HG02884 (cell line): ENCODE data around the gene MLXIP.
"Not testable (repeated sequence)": the region's sequence is repeated elsewhere in the genome, so short reads cannot be mapped to it uniquely, and the experiment has no call there.

Experiments
- ATAC-seq: cut with Tn5 transposase; IDR thresholded peaks from one replicate; pipeline ENCODE4 v1.9.1; 2021; ENCODE audit warnings: mild to moderate bottlenecking, moderate library complexity; ENCODE audit not compliant: unreplicated experiment

Gene MLXIP

DNA sequence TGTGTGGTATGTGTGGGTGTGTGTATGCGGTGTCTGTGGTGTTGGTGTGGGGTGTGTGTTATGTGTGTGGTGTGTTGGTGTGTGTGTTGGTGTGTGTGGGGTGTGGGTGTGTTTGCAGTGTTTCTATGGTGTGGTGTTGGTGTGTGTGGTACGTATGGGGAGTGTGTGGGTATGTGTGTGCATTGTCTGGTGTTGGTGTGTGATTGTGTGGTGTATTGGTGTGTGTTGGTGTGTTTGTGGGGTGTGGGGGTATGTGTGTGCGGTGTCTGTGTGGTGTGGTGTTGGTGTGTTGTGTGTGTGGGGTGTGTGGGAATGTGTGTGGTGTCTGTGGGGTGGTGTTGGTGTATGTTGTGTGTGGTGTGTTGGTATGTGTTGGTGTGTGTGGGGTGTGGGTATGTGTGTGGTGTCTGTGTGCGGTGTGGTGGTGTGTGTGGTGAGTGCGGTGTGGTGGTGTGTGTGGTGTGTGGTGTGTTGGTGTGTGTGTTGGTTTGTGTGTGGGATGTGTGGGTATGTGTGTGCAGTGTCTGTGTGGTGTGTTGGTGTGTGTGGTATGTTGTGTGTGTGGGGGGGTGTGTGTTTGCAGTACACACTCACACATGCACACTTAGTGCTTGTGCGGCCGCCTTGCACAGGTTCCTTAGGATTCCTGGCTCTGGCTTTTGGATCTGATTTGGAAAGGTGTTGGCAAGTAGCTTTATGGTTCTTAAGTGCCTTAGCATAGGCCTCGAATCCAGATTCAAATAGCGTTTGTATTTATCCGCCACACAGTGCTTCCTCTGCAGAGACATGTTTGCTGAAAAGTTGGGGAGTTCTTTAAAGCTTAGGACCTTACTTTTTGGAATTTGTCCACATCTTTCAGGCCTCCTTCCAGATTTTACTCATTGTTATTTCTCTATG, 16.4 kb downstream of the MLXIP start:
- ATAC-seq = no peak

DNA sequence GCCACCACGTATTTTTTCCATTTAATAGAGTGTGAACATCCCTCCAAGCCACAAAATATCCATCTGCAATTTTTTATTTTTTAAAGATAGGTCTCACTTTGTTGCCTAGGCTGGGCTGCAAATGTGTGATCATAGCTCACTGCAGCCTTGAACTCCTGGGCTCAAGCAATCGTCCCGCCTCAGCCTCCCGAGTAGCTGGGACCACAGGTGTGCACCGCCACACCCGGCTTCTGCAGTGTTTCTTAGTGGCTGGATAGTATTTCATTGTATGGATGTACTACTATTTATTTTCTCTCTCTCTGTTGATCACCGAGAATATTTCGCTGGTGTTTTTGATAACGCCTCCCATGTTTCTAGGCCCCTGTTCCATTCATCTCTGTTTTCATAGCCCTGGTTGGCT, 17.5 kb downstream of the MLXIP start:
- ATAC-seq = no peak

DNA sequence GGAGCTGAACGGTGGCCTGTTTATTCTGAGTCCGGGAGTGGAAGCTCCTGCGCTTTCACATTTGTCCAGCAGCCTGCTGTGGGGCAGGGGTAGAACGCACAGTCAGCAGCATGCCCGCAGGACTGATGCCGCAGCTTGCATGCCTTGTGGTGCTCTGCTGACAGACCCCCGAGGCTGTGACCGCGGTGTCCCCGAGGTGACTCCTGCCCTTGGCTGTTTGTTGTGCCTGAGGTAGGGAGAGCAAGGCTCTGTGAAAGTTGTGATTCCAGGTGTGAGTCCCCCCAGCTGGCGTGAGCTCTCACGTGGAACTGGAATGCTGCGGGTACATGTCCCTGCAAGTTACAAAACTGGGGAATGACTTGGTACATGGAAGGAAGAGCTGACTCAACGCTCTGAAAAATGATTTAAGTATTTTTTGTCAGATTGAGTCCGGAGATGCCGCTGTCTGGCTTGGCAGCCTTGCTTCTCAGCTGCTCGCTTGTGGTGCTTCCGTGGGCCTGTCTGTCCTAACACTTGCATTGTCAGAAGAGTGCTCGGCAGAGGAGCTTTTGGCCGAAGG, 18.1 kb downstream of the MLXIP start:
- ATAC-seq = no peak

DNA sequence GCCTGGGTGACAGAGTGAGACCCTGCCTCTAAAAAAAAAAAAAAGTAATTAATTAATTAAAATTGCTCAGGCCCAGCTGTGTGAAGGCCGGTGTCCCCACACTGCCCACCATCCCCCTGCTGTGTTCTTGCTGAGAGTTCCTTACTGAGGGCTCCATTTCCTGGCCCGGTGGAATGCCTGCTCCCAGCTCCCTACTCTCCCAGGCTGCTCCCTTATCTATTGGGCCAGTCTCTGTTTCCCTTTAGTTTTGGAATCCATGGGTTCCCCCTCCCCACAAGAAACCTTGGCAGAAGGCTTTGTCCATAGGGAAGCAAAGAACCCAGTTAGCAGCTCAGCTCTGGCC, 19.0 kb downstream of the MLXIP start:
- ATAC-seq = no peak

DNA sequence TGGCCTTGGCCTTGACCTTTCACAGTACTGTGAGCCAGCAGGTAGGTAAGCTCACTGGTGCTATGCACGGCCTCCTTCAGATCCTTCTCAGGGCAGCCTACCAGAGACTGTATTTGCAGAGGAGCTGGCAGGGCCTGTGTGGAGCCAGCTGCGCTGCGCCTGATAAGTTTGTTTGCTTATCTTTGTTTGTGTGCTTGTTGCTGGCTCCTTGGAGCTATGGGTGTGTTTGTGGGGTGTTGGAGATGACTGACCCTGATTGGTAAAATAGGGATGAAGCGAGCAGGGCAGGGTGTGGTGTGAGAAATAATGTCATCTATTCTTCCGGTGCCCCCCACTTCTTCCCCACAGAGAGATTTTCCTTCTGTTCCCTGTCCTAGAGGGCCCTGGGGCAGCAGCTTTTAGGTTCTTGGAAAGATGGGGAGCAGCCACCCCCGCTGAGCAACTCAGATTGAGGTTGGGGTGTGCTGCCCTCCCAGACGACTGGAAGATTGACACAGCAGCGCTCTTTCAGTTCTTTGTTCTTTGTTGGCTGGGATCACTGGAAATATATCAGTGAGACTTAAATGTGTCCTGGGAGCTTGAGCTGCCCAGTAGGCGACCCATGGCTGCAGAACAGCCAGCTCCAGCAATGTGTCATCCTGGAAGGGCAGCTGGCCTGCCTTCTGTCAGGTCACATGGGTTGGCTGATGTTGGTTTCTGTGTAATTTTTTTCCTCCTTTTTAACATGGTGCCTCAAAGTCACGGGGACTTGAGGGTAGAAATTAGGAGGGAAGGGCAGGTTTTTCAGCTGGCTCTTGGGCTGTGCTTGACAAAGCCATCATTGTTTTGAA, 19.6 kb downstream of the MLXIP start:
- no peak for ATAC-seq

DNA sequence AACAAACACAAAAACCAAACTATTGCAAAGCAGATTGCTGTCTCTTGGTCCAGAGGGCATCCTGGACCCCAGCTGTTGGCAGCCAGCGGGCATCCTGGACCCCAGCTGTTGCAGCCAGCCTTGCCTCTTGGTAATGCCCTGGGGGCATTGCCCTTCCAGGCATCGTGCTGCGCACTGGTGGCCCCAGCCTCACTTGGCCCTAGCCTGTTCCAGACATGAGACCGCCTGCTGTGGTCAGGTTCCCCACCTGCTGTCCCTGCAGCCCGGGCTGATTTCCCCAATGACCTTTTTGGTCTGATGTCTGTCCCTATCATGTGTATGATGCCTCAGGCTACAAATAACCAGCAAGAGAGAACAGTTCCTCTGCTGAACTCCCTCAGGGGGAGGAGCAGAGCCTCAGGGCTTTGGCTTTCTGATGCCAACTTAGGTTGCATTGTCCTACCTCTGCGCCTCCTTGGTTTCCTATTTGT, 20.8 kb downstream of the MLXIP start:
- ATAC-seq = no peak

DNA sequence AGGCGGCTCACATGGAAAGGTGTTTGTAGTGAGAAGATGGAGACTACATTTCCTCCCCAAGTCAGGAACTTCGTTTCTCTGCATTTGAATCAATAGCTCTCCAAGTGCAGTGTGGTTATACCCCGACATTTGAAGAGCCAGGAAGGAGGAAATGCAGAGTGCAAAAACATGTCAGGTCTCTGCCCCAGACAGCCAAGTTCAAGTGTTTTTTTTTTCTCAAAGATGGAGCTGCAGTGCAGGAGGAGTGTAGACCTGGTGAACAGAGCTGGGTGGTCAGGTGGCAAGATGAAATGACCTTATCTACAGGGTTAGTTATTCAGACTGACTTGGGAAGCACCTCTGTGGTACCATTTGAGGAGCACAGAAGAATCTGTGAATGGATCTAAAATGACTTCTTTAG, 21.3 kb downstream of the MLXIP start:
- ATAC-seq = no peak

DNA sequence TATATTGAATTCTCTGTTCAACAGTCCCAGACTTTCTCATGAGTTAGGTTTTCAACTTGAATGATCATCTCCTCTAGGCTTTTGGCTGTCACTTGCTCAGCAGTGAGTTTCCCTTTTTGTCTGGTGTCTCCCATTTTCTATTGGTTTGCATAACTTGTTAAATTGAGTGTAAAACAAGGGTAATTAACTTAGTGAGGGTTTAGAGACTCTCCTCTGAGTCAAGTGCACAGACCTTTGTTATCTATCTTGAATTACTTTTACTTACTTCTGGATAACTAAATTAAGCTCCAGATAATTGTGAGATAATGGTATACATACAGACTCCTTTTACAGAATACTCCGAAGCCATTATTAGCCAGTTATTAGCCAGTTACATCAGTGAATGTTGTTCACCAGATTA, 22.0 kb downstream of the MLXIP start:
- ATAC-seq = no peak

DNA sequence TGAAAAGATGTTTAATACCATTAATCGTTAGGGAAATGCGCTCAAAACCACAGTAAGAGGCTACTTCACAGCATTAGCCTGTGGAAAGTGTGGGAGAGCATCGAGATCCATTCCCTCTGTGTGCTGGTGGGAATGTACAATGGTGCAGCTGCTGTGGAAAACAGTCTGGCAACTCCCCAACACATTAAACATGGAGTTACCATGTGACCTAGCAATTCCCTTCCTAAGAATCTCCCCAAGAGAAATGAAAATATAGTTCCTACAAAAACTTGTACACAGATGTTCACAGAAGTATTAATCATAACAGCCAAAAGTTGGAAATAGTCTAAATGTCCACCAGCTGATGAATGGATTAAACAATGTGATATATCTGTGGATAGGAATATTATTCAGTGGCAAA, 23.8 kb downstream of the MLXIP start:
- ATAC-seq = no peak

DNA sequence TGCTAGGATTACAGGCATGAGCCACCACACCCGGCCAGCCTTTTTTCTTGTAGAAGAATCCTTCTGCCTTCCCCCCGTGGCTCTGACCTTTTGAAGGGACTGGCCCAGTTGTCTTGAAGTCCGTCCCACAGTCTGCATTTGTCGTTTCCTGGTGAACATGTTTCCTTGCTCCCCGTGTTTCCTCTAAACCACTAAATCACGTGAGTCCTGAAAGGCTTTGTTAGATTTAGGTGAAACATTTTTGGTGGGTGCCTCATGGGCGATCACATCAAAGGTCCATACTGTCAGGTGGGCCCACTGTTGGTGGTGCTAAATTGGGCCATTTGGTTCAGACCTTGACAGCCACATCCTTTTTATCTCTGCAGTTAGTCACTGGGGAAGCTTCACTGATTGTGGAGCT, 26.3 kb downstream of the MLXIP start:
- no peak for ATAC-seq

DNA sequence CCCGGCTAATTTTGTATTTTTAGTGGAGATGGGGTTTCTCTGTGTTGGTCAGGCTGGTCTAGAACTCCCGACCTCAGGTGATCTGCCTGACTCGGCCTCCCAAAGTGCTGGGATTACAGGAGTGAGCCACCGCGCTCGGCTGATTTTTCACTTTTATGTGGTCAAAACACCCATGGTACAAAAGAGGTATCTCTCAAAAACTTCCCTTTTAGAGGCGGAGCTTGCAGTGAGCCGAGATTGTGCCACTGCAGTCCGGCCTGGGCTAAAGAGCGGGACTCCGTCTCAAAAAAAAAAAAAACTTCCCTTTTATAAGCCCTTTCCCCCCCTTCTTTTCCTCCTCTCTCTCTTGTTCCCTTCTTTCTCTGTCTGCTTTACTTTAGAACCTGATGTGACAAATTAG, 26.9 kb downstream of the MLXIP start:
- not testable (repeated sequence) for ATAC-seq

DNA sequence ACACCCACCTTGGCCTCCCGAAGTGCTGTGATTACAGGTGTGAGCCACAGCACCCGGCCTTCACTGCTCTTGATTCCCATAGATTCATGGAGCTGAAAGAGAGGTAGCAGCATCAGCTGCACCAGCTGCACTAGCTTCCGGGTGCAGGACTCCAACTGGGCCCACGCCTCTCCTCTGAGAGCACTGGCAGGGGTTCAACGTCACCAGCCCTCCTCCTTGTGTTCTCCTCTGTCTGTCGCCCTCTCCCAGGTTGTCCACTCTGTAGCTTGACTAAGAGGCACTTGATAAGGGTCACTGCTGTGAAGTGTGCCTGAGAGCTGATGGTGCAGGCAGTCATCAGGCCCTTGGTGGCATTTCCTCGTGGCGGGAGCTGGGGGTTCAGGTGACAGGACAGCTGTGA, 28.3 kb downstream of the MLXIP start:
- no peak for ATAC-seq

DNA sequence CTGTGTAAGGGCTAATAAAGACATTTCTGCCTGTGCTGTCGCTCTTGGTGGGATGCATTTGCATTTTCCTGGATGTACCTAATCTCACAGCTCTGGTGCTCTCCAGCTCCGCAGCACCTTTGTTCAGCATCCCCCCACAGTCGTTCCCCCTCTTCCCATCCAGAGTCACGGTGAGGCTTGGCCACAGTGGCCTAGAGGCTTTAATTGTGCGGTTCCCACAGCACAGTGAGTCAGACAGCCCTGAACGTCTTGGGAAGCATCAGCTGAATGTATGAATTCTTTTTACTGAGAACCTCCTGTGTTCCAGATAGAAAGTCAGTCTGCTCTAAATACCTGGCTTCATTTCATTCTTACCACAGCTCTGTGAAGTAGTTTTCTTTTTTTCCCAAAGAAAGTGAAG, 28.7 kb downstream of the MLXIP start:
- ATAC-seq = no peak

DNA sequence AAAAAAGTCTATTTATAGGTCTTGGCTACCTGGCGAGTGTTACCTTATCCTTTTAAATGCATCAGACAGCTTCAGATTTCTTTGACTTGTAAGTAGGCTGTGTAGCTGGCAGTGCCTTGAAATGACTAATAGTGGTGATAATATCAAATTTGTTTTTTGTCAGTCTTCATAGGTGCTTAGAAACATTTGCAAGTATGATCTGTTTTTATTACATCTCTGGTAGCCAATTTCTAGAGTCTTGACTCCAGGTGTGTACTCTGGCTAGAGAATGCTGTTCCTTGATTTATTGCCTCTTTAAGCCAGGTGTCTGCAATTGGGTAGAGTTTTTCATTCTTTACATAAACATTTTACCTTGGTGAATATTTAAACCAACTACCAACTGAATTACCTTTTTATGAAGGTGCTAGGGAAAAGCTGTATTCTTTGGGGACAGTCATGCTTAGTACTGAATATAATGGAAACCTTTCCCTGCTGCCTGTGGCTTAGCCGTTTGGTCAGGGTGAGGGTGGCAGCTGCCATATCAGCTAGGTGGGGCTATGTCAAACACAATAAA, 32.6 kb downstream of the MLXIP start:
- ATAC-seq = no peak

DNA sequence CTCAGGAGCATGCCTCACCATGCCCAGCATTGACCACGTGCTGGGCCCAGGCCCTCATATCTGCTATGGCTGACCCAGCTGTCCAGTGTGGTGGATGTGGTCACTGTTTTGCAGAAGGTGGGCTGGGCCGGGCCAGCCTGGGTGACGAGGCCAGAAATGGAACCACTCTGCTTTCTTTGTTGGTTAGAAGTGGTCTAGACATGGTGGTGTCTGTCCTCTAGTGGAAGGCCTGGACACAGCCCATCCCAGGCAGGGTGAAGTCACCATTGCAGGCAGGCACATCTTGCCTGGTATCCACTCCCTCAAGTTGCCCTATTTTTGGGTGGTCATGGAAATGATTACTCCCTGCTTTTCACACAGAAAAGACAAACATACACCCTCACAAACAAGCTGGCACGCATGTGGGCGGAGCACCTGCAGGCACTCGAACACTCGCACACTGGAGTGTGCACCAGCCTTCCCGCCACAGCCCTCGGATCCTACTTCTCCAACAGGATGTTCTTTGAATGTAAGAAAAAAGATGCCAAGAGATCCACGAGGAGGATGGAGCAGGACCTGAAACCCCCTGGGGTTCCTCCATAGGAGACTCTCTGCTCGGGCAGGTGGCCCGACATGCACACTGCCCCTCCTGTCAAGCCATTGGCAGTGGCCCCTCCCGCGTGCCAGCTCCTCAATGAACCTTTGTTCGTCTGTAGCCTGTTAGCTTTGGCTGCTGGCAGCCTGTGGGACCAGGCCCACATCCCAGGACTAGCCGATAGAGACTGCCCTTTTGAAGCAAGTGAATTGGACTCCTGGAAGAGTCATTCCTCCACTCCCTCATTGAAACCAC, 38.4 kb downstream of the MLXIP start:
- ATAC-seq = no peak

DNA sequence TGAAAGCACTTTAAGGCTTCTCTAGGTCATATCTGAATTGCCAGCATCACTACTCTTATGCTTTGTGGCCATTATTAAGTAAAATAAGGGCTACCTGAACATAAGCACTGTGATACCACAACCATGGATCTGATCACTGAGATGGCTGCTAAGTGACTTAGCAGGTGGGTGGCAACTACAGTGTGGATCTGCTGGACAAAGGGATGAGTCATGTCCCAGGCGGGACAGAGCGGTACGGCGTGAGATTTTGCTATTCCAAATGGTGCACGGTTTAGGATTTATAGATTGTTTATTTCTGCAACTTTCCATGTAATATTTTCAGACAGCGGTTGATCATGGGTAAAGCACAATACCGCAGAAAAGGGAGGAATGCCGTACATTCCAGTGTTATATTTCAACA, 39.4 kb downstream of the MLXIP start:
- ATAC-seq = no peak

DNA sequence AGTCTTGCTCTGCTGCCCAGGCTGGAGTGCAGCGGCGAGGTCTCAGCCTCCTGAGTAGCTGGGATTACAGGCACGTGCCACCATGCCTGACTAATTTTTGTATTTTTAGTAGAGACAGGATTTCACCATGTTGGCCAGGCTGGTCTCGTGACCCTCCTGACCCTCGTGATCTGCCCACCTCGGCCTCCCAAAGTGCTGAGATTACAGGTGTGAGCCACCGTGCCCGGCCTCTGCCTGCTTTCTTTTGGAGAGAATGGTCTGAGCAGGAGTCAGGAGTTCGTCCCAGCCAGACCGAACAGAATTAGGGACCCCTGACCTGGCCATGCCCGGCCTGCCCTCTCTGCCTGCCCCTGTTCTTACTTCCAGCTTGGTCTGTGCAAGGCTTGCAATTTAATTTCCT, 42.8 kb downstream of the MLXIP start:
- ATAC-seq = not testable (repeated sequence)

DNA sequence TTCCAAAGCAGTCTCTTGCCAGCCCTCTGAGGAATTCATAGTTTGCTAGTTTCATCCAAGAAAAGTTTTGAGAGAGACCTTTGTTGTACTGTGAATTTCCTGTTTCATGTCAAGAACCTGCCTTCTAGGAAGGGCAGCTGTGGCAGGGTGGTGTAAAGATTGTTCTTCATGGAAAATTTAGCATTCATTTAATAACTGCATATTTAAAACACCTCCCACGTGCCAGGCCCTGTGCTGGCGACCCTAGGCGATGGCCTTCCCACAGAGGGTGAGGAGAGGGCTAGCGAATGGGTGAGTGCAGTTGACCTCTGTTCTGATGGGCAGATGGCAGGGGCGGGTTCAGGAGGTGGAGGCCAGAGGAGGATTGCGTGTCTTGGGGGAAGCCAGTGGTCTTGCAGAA, 43.2 kb downstream of the MLXIP start:
- no peak for ATAC-seq

DNA sequence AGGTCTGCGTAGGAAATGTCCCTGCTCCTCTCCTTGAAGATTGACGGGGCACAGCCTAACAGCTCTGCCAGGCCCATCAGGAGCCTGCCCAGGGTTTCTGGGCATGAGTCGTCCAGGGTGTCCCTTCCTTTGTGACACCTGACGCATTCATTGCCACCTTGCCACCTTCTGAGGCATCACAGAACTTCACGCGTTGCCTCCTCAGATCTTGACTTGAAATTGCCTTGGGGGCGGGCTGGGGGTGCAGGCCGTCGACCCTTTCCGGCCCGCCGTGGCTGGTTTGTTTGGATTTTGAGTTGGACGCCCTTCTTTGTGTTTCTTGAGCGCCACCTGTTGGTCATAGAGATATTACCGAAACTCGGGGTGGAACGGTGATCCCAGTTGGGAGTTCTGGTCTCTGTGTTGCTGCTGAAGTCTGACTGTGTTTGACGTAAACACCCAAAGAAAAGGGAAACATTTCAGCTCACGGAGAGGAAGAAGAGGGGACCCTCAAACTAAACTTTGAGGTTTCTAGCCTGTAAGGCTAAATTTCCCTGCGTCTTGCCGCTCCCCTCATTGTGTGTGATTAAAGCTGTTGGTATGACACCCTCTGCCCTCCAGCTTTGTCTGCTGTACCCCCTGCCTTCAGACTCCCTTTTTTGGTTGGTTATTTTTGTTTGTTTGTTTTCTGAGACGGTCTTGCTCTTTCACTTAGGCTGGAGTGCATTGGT, 44.6 kb downstream of the MLXIP start:
- ATAC-seq = no peak

DNA sequence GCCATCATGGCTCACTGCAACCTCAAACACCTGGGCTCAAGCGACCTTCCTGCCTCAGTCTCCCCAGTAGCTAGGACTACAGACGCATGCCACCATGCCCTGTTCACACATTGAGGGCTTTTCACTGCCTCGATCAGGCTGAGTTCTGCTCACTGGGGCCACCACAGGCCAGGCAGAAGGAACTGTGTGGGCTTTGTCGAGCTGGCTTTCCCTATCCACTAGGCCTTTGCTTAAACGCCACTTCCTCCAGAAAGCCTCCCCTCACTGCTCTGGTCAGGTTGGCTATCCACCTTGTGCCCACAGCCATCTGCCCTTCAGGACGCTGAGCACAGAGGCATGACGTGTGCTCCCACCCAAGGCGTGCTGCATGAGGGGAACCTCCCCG, 45.2 kb downstream of the MLXIP start:
- no peak for ATAC-seq
